K562 (cell line): ENCODE measurements around the gene BCL7C. TPM values are rescaled to one million over a fixed set of nuclear protein-coding genes. Genes with fewer than 3 reads are reported as not detected.

ENCODE experiments used
- CBX5 ChIP-seq: IDR thresholded peaks from 2 replicates; pipeline ENCODE4 v1.6.1; 2014; ENCODE audit warnings: low read depth, borderline replicate concordance
- CREB3L1 ChIP-seq: fragments of 450-650 bp; IDR thresholded peaks from 2 replicates; pipeline ENCODE4 v1.6.1; 2014; ENCODE audit warnings: low read depth, mild to moderate bottlenecking, moderate library complexity, borderline replicate concordance
- FOXK1 ChIP-seq: sonication (generic); formaldehyde crosslinking; IDR thresholded peaks from 2 replicates; pipeline ENCODE4 v1.8.0; 2022; ENCODE audit warnings: missing genetic modification reagents, mild to moderate bottlenecking, borderline replicate concordance
- GABPB1 ChIP-seq: sonication (generic); formaldehyde crosslinking; IDR thresholded peaks from 2 replicates; pipeline ENCODE4 v1.8.0; 2022; ENCODE audit warnings: mild to moderate bottlenecking, missing genetic modification reagents
- HDAC3 ChIP-seq: fragments of 450-650 bp; IDR thresholded peaks from 2 replicates; pipeline ENCODE4 v1.6.1; 2018; ENCODE audit warnings: borderline replicate concordance, mild to moderate bottlenecking, moderate library complexity; ENCODE audit not compliant: partially characterized antibody
- ILK ChIP-seq: fragments of 450-650 bp; IDR thresholded peaks from 2 replicates; pipeline ENCODE4 v1.6.1; 2016; ENCODE audit warnings: missing genetic modification characterization, low read depth, mild to moderate bottlenecking, missing compliant biosample characterization, moderate library complexity, borderline replicate concordance
- MAX ChIP-seq: sonication (generic); formaldehyde crosslinking; IDR thresholded peaks from 2 replicates; pipeline ENCODE4 v1.9.0; 2022; ENCODE audit warnings: mild to moderate bottlenecking, missing genetic modification reagents
- MCM7 ChIP-seq, 2 experiments: fragments of 450-650 bp; IDR thresholded peaks; 2 replicates each; pipeline ENCODE4 v1.6.1; 2016 to 2018
- PHF8 ChIP-seq: fragments of 200-600 bp; sonication (generic); IDR thresholded peaks from 2 replicates; pipeline ENCODE4 v1.6.1; 2012; ENCODE audit warnings: mixed run types, mild to moderate bottlenecking, inconsistent platforms, low read length, moderate library complexity, borderline replicate concordance
- SP1 ChIP-seq: sonication (generic); formaldehyde crosslinking; IDR thresholded peaks from 2 replicates; pipeline ENCODE4 v1.8.1; 2022; ENCODE audit warnings: mild to moderate bottlenecking, missing genetic modification reagents
- TSC22D4 ChIP-seq: fragments of 450-650 bp; IDR thresholded peaks from 2 replicates; pipeline ENCODE4 v1.6.1; 2016; ENCODE audit warnings: missing genetic modification characterization, missing biosample characterization, control low read depth
- XRCC5 ChIP-seq: fragments of 200-400 bp; formaldehyde crosslinking; IDR thresholded peaks from 2 replicates; pipeline ENCODE4 v1.6.1; 2017; ENCODE audit warnings: low read depth, mild to moderate bottlenecking, low read length
- ZNF146 ChIP-seq: IDR thresholded peaks from one replicate; pipeline ENCODE4 v1.6.1; 2018; ENCODE audit warnings: missing compliant biosample characterization; ENCODE audit not compliant: unreplicated experiment
- ZNF175 ChIP-seq: fragments of 200-800 bp; sonication (Bioruptor generic); IDR thresholded peaks from 2 replicates; pipeline ENCODE4 v1.6.1; 2016; ENCODE audit warnings: low read depth, mild to moderate bottlenecking, missing genetic modification characterization, missing compliant biosample characterization
- ZNF239 ChIP-seq: fragments of 250-450 bp; sonication (Bioruptor Pico); IDR thresholded peaks from 2 replicates; pipeline ENCODE4 v1.4.0; 2020; ENCODE audit warnings: mild to moderate bottlenecking
- ZNF551 ChIP-seq: fragments of 250-450 bp; sonication (Bioruptor Pico); IDR thresholded peaks from 2 replicates; pipeline ENCODE4 v1.5.0; 2021; ENCODE audit warnings: mild to moderate bottlenecking, moderate library complexity
- polyA plus RNA-seq, 8 experiments: library from polyadenylated mRNA; depleted of rRNA in 4 of 8; stranded (reverse) in 5 of 8; unstranded in 3 of 8; fragments of >200 nt; fragmentation: Nextera tagmentation in 2 of 8; fragmentation: Illumina TruSeq in 1 of 8; extraction: Ambion mirVana in 2 of 8; extraction: Trizol in 1 of 8; gene quantifications; 2 replicates each; pipeline versions ENCODE4 v1.2.1 to v1.2.3, GENCODE V29; 2011 to 2014; ENCODE audit warnings: inconsistent platforms in 1 of 8, missing spikeins in 1 of 8
- total RNA-seq, 7 experiments: library from RNA; depleted of rRNA in 6 of 7; stranded (reverse); fragments of >200 nt in 6 of 7; fragmentation: Illumina TruSeq in 2 of 7; extraction: Trizol in 2 of 7; gene quantifications; 2 replicates each; pipeline versions ENCODE4 v1.2.1 to v1.2.3, GENCODE V29; 2011 to 2021; ENCODE audit warnings: low replicate concordance in 1 of 7
- TF ChIP-seq, protein P1 (sequence below): fragments of 450-650 bp; formaldehyde crosslinking; IDR thresholded peaks from 2 replicates; pipeline ENCODE4 v1.4.0; 2022; ENCODE audit warnings: mild to moderate bottlenecking, moderate library complexity
- TF ChIP-seq, protein P2 (sequence below): sonication (generic); IDR thresholded peaks from 2 replicates; pipeline ENCODE4 v1.6.1; 2016
- TF ChIP-seq, protein P3 (sequence below): sonication (generic); formaldehyde crosslinking; IDR thresholded peaks from 2 replicates; pipeline ENCODE4 v1.8.1; 2023; ENCODE audit warnings: missing genetic modification reagents, mild to moderate bottlenecking, borderline replicate concordance

Gene BCL7C
- total and polyA plus RNA-seq, 9 of the 15 experiments (the other 6 are each of a cell fraction or from before 2014, with no cell fraction given): 1.7 to 85.8 (median 19.6) TPM

GRCh38 chr16:30875871-30876801 is 17.7 kb downstream of the BCL7C start (continued):
- TF ChIP-seq, protein P1, sequence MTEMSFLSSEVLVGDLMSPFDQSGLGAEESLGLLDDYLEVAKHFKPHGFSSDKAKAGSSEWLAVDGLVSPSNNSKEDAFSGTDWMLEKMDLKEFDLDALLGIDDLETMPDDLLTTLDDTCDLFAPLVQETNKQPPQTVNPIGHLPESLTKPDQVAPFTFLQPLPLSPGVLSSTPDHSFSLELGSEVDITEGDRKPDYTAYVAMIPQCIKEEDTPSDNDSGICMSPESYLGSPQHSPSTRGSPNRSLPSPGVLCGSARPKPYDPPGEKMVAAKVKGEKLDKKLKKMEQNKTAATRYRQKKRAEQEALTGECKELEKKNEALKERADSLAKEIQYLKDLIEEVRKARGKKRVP: no peak
- TF ChIP-seq XRCC5 (no peak), PHF8 (no peak), CREB3L1 (no peak), ZNF239 (no peak), FOXK1 (CRISPR knock-in tag) (no peak), GABPB1 (CRISPR knock-in tag) (no peak), ILK (tag) (no peak), CBX5 (no peak), ZNF551 (CRISPR knock-in tag) (no peak), HDAC3 (no peak), ZNF146 (CRISPR knock-in tag) (no peak), MCM7 (IDR thresholded peaks at IDR 0.05) (no peak), MAX (CRISPR knock-in tag) (no peak), ZNF175 (CRISPR knock-in tag) (no peak), SP1 (peak; percentile 68), TSC22D4 (tag) (no peak)
- TF ChIP-seq, protein P2, sequence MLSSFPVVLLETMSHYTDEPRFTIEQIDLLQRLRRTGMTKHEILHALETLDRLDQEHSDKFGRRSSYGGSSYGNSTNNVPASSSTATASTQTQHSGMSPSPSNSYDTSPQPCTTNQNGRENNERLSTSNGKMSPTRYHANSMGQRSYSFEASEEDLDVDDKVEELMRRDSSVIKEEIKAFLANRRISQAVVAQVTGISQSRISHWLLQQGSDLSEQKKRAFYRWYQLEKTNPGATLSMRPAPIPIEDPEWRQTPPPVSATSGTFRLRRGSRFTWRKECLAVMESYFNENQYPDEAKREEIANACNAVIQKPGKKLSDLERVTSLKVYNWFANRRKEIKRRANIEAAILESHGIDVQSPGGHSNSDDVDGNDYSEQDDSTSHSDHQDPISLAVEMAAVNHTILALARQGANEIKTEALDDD: peak; percentile 99
- TF ChIP-seq, protein P3, sequence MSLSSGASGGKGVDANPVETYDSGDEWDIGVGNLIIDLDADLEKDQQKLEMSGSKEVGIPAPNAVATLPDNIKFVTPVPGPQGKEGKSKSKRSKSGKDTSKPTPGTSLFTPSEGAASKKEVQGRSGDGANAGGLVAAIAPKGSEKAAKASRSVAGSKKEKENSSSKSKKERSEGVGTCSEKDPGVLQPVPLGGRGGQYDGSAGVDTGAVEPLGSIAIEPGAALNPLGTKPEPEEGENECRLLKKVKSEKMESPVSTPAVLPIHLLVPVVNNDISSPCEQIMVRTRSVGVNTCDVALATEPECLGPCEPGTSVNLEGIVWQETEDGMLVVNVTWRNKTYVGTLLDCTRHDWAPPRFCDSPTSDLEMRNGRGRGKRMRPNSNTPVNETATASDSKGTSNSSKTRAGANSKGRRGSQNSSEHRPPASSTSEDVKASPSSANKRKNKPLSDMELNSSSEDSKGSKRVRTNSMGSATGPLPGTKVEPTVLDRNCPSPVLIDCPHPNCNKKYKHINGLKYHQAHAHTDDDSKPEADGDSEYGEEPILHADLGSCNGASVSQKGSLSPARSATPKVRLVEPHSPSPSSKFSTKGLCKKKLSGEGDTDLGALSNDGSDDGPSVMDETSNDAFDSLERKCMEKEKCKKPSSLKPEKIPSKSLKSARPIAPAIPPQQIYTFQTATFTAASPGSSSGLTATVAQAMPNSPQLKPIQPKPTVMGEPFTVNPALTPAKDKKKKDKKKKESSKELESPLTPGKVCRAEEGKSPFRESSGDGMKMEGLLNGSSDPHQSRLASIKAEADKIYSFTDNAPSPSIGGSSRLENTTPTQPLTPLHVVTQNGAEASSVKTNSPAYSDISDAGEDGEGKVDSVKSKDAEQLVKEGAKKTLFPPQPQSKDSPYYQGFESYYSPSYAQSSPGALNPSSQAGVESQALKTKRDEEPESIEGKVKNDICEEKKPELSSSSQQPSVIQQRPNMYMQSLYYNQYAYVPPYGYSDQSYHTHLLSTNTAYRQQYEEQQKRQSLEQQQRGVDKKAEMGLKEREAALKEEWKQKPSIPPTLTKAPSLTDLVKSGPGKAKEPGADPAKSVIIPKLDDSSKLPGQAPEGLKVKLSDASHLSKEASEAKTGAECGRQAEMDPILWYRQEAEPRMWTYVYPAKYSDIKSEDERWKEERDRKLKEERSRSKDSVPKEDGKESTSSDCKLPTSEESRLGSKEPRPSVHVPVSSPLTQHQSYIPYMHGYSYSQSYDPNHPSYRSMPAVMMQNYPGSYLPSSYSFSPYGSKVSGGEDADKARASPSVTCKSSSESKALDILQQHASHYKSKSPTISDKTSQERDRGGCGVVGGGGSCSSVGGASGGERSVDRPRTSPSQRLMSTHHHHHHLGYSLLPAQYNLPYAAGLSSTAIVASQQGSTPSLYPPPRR (CRISPR knock-in tag): no peak
